DOHH2 (cell line): ENCODE data around the gene GPX3.

Experiments
- H3F3A ChIP-seq: fragments of 200-600 bp; sonication (generic), shearing (Covaris generic); 2 replicates; pipeline ENCODE4 v1.6.0; 2016; ENCODE audit warnings: antibody characterized with exemption, mild to moderate bottlenecking; ENCODE audit not compliant: control insufficient read depth, insufficient read depth
- H3K27ac ChIP-seq: fragments of 200-600 bp; sonication (generic); 2 replicates; pipeline ENCODE4 v1.5.1; 2014; ENCODE audit warnings: low read depth, mild to moderate bottlenecking, low read length, moderate library complexity
- H3K27me3 ChIP-seq: fragments of 200-600 bp; sonication (generic); 2 replicates; pipeline ENCODE4 v1.6.1; 2014; ENCODE audit warnings: mild to moderate bottlenecking, low read length, mixed read lengths; ENCODE audit not compliant: control insufficient read depth
- H3K36me3 ChIP-seq: fragments of 200-600 bp; sonication (generic); 2 replicates; pipeline ENCODE4 v1.6.1; 2014; ENCODE audit warnings: mild to moderate bottlenecking, low read length, moderate library complexity, mixed read lengths; ENCODE audit not compliant: control insufficient read depth
- H3K4me1 ChIP-seq: fragments of 200-600 bp; sonication (generic); 2 replicates; pipeline ENCODE4 v1.6.1; 2014; ENCODE audit warnings: mild to moderate bottlenecking, low read length, mixed read lengths; ENCODE audit not compliant: control insufficient read depth
- H3K4me2 ChIP-seq: fragments of 200-600 bp; sonication (generic); 2 replicates; pipeline ENCODE4 v1.6.0; 2014; ENCODE audit warnings: mild to moderate bottlenecking, low read length, moderate library complexity
- H3K4me3 ChIP-seq: fragments of 200-600 bp; sonication (generic); 2 replicates; pipeline ENCODE4 v1.5.1; 2014; ENCODE audit warnings: mild to moderate bottlenecking, low read length, mixed read lengths
- H3K79me2 ChIP-seq: fragments of 200-600 bp; sonication (generic); 2 replicates; pipeline ENCODE4 v1.6.1; 2014; ENCODE audit warnings: mild to moderate bottlenecking, low read length, mixed read lengths; ENCODE audit not compliant: control insufficient read depth
- H3K9me2 ChIP-seq: fragments of 200-600 bp; sonication (generic); replicated peaks from 2 replicates; pipeline ENCODE4 v1.6.1; 2014; ENCODE audit warnings: mild to moderate bottlenecking, low read length, mixed read lengths; ENCODE audit not compliant: control insufficient read depth
- H3K9me3 ChIP-seq: fragments of 200-600 bp; sonication (generic); 2 replicates; pipeline ENCODE4 v1.6.1; 2014; ENCODE audit warnings: antibody characterized with exemption, low read length, mixed read lengths; ENCODE audit not compliant: control insufficient read depth, insufficient read depth
- H4K20me1 ChIP-seq: fragments of 200-600 bp; sonication (generic); 2 replicates; pipeline ENCODE4 v1.6.0; 2014; ENCODE audit warnings: low read depth, mild to moderate bottlenecking, antibody characterized with exemption, low read length, moderate library complexity; ENCODE audit not compliant: control insufficient read depth, insufficient read depth
- EZH2phosphoT487 ChIP-seq: fragments of 200-600 bp; sonication (generic); IDR thresholded peaks from 2 replicates; pipeline ENCODE4 v1.6.1; 2017; ENCODE audit warnings: borderline replicate concordance, mild to moderate bottlenecking, antibody characterized with exemption, low read length, moderate library complexity, mixed read lengths
- TF ChIP-seq, protein P1 (sequence below): fragments of 200-600 bp; sonication (generic); IDR thresholded peaks from one replicate; pipeline ENCODE4 v1.5.1; 2014; ENCODE audit warnings: antibody characterized with exemption, mild to moderate bottlenecking, low read depth, low read length; ENCODE audit not compliant: poor library complexity, severe bottlenecking

Gene GPX3

DNA sequence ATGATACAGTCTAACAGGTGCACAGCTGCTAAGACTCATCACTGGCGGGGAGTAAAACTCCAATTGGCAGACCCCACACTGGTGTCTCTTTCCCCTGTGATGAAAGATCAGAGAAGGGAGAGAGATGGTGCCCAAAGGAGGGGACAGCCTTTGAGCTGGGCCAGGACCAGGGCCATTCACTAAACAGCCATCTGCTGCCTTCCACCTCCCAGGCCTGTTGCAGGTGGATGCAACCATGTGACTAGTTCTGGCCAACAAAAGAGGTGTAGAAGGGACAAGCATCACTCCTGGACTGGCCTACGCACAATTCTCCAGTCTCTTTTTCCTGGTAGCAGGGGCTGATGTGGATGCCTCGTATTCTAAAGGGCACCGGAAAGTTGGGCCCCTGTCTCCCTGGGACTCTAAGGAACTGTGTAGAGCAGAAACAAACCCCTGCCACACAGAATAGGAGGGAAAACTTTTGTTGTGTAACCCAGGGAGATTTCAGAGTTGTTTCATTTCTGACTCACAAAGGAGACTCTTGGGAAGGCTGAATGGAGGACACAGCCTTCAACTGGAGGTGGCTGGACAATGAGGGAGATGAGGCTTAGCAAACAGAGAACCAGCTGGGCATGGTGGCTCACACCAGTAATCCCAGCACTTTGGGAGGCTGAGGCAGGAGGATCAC, 33.5 kb downstream of the GPX3 start:
- Histone ChIP-seq H3K27me3 (no peaks in the 10 kb centered on the region), H3K4me3 (no peak overlapping the region), H3K27ac (no peak overlapping the region), H3K9me3 (no peaks in the 10 kb centered on the region), H3K36me3 (peaks cover 80% of the 10 kb centered on the region), H4K20me1 (no peaks in the 10 kb centered on the region; the same call in 1 of the 2 replicates), H3K9me2 (no peaks in the 10 kb centered on the region), H3K79me2 (peaks cover 7% of the 10 kb centered on the region), H3F3A (peaks cover under 1% of the 10 kb centered on the region; the same call in 1 of the 2 replicates), H3K4me2 (no peak overlapping the region), H3K4me1 (peaks cover 12% of the 10 kb centered on the region)
- no peak for TF ChIP-seq EZH2phosphoT487
- TF ChIP-seq, protein P1, sequence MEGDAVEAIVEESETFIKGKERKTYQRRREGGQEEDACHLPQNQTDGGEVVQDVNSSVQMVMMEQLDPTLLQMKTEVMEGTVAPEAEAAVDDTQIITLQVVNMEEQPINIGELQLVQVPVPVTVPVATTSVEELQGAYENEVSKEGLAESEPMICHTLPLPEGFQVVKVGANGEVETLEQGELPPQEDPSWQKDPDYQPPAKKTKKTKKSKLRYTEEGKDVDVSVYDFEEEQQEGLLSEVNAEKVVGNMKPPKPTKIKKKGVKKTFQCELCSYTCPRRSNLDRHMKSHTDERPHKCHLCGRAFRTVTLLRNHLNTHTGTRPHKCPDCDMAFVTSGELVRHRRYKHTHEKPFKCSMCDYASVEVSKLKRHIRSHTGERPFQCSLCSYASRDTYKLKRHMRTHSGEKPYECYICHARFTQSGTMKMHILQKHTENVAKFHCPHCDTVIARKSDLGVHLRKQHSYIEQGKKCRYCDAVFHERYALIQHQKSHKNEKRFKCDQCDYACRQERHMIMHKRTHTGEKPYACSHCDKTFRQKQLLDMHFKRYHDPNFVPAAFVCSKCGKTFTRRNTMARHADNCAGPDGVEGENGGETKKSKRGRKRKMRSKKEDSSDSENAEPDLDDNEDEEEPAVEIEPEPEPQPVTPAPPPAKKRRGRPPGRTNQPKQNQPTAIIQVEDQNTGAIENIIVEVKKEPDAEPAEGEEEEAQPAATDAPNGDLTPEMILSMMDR: no peak

DNA sequence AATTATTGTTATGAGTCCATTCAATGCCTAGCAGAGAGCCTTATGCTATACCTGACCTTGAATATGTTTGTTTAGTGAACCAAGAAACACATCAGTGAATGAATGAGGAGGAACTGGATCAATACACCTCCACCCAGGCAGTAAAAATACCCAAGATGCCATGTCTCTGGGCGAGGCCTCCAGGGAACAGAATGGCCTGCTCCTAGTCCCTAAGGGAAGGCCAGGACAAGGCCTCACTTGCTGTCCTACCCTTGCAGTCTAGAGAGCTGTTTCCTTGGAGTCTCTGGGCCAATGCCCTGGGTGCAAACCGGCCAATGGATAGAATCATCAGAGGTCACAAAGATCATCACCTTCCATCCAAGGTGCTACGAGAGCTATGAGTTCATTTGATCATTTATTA, 34.3 kb downstream of the GPX3 start:
- Histone ChIP-seq H3K9me2 (no peaks in the 10 kb centered on the region), H3K4me1 (peaks cover 20% of the 10 kb centered on the region), H3K27me3 (no peaks in the 10 kb centered on the region), H3K4me2 (no peak overlapping the region), H3F3A (peaks cover 7% of the 10 kb centered on the region), H3K27ac (no peak overlapping the region), H4K20me1 (no peaks in the 10 kb centered on the region; the same call in none of the 2 replicates), H3K4me3 (no peak overlapping the region), H3K79me2 (peaks cover 12% of the 10 kb centered on the region), H3K36me3 (peaks cover 78% of the 10 kb centered on the region), H3K9me3 (no peaks in the 10 kb centered on the region)
- no peak for TF ChIP-seq EZH2phosphoT487
- TF ChIP-seq, protein P1: no peak

DNA sequence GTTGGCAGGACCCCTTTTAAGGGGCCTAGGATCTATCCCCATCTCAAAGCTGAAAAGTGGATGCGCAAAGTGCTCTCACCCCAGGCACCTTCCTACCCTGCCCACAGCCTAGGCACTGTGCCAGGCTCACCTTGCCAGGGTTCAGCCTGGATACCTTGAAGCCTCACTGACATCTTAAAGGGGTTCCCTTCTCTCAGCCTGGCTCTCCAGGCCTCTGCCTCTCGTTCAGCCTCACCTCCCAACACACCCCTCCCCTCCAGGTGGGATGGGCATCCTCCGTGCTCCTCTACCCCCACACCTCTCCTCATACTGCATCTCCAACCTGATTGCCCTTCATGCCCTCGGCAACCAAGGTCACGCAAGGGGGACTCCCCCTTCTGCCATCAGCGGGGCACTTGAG, 34.9 kb downstream of the GPX3 start:
- Histone ChIP-seq H3K4me2 (no peak overlapping the region), H3F3A (peaks cover 10% of the 10 kb centered on the region), H4K20me1 (no peaks in the 10 kb centered on the region; the same call in none of the 2 replicates), H3K4me1 (peaks cover 26% of the 10 kb centered on the region), H3K27me3 (no peaks in the 10 kb centered on the region), H3K4me3 (no peak overlapping the region), H3K9me3 (no peaks in the 10 kb centered on the region), H3K27ac (no peak overlapping the region), H3K79me2 (peaks cover 12% of the 10 kb centered on the region), H3K36me3 (peaks cover 79% of the 10 kb centered on the region), H3K9me2 (no peaks in the 10 kb centered on the region)
- no peak for TF ChIP-seq EZH2phosphoT487
- TF ChIP-seq, protein P1: no peak
